Right hindlimb (tissue), 1 donor: ENCODE measurements around the gene DDX47.

Experiments used
- DNase-seq: peaks from one replicate; pipeline ENCODE4 v3.0.0-alpha.2; 2018

The DDX47 gene

GRCh38 chr12:12877153-12877768 lies 64.1 kb downstream of the DDX47 start:
- DNase-seq: no peak

GRCh38 chr12:12877781-12878455 lies 64.8 kb downstream of the DDX47 start:
- DNase-seq: no peak
